GM21528 (cell line): ENCODE measurements around the gene PSMA2.
A peak's percentile ranks its signal among the peaks of the same experiment; 100 is the strongest.

Experiments used
- ATAC-seq: cut with Tn5 transposase; IDR thresholded peaks from one replicate; pipeline ENCODE4 v1.9.1; 2021; ENCODE audit warnings: mild to moderate bottlenecking, moderate library complexity; ENCODE audit not compliant: unreplicated experiment, low FRiP score

PSMA2 gene

DNA sequence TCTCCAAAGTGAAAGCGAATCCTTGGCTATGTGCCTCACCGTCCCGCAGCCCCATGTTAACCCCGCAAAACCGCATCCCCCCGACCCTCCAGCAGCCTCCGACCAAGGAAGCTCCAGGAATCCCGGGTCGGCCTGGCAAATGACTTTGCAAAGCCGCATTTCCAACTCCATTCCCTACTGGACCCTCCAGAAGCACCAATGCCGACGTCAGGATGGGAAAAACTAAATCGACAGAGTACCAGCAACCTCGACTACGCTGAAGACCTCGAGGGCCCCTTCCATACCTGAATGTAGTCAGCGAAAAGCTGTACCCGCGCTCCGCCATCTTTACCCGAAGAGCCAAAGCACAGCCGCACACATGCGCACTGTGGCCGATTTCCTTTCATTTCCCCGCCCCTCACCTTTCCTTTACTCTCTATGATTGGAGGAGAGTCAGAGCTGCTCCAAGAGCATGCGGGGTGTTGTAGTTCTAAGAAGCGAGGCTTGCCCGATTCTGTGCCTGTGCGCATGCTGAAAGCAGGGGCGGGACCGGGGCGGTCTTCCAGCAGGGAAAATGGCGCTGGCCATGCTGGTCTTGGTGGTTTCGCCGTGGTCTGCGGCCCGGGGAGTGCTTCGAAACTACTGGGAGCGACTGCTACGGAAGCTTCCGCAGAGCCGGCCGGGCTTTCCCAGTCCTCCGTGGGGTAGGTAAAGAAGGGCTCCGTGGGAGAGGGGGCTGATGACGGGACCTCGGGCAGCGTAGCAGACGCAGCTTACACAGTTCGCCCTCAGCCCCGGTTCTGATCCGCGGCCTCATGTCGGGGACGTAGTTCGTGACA is at the start of gene PSMA2, which contains the start of gene MRPL32:
PSMA2 (minus strand) TSS at position 341 of the 818 bp plus-strand sequence; CDS start at position 325, 16 bp downstream.
MRPL32 (plus strand) TSS at position 543 of the 818 bp plus-strand sequence; CDS start at position 554, 11 bp downstream.
- peak; percentile 100 for ATAC-seq

DNA sequence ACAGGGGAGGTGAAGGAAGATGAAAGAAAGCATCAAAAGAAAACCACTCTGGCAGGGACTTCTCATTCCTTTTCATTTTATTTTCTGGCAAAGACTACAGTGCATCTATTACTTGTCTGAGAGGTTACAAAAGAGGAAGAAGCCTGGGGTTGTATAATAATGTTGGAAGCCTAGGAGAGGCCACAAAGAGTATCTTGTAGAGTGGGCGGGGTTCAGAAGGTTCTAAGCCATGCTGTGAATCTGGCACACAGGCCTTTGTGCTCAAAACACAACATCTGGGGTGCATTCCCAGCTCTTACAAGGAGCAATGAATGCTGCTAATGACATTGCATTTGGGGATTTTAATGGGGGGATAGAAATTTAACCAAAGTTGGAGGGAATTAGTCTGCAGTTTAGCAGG is 49.6 kb upstream of the PSMA2 start:
- ATAC-seq, result no peak

DNA sequence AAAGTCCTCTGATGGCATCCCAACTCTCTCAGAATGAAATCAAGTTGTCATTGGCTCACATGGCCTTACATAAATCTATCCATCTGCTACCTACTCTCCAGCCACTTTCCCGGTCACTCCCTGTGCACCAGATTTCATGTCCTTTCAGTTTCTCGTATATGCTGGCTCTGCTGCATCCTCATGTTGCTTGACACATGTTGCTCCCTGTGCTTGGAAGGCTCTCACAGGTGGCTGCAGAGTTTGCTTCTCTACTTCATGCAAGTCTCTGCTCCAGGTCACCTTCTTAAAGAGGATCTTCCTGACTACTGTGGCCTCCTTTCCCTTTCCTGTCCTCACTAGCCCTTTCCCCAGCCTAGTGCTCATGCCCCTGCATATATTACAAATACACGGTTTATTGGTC is 48.5 kb upstream of the PSMA2 start:
- ATAC-seq, result no peak

DNA sequence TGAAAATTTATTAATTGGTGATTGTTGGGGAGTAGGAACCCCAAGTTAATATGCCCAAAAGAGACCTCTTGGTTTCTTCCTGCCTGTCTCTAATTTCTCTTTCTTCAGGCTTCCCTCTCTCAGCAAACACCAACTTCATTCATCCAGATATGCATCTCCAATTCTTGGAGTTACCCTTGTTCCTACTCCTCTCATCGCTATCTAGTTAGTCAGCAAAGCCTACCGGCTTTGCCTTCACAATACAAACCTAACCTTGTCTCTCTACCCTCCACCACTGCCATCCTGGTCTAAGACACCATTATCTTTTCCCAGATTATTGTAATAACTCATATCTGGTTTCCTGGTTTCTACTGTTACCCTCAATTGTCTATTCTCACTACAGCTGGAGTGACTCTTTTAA is 48.1 kb upstream of the PSMA2 start:
- no peak for ATAC-seq

DNA sequence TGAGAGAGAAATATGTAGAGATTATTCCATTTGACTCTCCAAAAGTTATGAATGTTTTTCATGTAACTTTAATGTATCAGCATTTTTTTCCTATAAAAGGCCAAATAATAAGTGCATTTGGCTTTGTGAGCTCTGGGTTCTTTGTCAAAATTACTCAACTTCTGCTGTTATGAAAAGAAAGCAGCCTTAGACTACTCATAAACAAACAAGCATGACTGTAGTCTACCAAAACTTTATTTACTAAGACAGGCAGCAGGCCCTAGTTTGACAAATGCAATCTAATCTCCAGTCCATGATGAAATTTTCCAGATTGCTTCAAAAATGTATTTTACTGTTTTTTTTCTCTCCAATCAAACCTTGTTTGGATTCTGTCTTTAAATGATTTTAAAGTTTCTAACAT is 46.5 kb upstream of the PSMA2 start:
- no peak for ATAC-seq

DNA sequence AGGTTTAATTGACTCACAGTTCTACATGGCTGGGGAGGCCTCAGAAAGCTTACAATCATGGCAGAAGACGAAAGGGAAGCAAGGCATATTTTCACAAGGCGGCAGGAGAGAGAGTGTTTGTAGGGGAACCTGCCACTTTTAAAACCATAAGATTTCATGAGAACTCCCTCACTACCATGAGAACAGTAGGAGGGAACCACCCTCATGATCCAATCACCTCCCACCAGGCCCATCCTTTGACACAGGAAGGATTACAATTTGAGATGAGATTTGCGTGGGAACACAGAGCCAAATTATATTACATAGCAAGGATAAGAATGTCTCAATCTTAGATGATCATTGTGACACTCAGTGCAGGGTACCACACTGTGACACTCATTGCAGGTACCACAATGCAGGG is 44.4 kb upstream of the PSMA2 start:
- no peak for ATAC-seq

DNA sequence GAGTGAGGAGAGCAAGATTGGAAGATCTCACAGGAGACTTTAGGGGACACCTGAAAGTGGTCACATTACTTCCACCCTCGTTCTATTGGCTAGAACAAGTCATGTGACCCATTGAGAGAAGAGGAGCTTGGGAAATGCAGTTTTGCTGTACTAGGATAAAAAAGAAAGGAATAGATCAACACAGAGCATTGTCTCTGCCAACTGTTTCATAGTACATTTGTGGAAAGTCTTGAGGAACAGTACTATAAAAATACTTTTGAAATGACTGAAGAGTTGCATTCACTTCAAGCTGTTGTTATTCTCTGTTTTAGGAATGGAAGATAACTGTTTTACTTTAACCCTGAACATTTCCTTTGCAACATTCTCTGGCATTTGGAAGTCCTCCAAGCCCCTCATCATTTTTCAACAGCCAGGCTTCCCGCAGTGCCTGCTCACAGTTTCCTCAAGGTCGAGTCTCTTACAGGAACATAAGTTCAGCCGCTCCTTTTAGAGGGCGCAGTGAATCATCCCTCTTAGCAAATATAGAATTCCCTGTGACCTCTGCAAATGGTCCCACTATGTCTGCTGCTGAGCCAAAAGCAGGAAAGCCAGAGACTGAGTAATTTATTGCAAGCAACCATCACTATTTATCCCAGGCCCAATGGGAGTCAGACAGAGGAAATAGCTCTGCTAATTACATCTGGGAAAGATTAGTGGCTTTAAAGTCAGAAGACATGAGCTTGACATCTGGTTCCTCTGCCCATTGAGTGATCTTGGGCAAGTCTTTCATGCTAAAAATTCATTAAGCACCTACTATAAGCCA is 40.9 kb upstream of the PSMA2 start:
- no peak for ATAC-seq

DNA sequence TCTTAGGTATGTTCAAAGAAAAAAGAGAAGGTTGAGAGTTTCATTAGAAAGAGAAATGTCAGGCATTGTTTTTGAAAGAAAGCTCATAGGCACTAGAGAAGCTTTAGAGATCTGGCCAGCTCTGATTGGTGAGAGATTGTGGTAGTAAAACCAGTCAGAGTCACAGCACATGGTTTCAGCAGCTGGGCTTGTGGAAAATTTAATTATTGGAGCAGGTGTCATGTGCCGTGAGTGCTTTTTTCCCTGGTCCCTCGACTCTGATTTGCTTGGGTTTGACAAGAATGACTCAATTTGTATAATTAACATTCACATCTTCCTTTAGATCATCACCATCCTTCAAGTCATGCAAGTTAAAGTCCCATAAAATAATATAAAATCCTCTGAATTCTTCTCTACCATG is 35.4 kb upstream of the PSMA2 start:
- no peak for ATAC-seq

DNA sequence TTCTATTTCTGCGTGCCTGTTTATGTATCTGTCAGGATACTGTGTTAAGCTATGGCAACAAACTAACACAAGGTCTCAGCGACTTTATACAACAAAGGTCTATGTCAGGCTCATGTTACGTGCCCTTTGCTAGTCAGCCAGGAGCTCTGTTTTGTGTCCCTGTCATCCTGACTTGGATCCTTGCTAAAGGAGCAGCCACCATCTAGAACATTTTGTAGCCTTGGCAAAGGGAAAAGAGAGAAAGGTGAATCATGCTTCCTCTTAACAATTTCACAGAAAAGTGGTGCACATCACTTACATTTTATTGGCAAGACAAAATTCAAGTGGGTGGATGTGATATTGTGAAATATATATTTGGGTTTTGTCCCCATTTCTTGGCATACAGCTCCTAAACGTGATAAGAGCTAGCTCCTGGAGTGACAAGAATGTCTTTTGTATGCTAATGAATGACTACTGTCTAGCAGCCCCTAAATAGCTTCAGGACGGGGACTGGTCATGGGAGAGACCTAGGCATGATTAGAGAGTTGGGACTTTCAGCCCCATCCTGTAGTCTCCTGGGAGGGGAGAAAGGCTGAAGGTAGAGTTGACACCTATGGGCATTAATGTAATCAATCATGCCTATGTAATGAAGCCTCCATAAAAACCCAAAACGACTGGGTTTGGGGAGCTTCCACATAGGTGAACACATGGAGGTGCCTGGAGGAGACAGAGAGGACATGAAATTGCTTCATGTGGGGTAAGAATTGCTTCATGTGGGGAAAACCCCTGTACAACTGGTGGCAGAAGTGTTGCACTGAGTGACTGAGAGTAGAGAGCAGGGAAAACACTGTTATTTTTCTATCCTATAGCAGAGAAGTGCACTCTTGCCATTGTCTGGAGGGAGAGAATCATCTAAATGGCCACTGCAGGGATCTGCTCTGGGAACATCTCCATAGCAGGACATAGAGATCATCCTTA is 33.2 kb upstream of the PSMA2 start:
- no peak for ATAC-seq

DNA sequence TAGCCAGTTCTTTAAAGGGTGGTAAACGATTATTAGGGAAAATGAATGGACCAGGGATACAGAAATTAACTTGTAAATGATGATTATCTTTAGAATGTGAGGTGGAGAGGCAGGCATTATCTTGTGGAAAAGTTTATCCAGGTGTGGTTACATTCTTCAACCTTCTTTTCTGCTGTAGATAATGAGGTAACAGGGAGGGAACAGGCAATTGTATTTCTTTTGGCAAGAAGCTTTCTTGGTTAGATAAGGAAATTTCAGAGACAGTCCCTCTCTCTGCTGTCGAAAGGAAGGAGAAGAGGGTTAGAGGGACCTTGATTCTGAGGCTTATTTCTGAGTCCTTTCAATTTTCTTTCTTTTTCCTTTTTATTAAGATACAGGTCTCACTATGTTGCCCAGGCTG is 32.3 kb upstream of the PSMA2 start:
- ATAC-seq, result no peak

DNA sequence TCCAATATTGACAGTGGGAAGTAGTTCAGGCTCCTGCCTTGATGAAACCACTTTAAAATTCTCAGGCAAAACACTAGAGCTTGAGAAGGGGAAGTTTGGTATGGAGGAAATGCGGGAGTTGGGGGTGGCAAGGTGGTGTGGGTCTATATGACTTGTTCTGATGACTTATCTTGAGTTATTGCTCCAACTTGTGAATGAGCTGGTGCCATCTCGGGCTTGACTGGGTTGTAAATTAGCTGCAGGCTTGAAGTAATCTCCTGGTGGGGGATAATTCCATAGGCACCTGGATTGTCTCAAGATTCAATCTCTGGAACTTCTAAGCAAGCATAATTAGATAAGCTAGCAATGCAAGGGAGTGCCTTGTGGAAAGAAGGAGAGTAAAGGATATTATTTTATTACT is 29.2 kb upstream of the PSMA2 start:
- no peak for ATAC-seq

DNA sequence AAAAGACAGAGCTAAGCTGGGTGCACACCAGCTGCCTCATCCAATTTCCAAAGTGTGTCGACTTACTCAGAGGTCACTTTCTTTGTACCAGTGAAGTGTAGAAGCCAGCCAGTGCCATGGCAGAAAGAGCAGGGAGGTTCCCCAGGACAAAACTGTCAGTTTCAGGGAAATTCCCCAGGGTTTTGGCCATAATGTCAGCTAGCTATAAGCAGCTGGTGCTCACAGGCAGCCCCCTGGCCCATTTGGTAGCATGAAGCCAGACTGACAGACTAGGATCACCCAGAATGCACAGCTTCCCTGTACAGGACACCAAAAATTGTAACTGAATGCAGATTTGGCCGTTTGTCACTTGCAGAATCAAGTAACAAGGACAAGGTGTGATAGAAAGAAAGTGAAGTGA is 28.8 kb upstream of the PSMA2 start:
- ATAC-seq, result no peak

DNA sequence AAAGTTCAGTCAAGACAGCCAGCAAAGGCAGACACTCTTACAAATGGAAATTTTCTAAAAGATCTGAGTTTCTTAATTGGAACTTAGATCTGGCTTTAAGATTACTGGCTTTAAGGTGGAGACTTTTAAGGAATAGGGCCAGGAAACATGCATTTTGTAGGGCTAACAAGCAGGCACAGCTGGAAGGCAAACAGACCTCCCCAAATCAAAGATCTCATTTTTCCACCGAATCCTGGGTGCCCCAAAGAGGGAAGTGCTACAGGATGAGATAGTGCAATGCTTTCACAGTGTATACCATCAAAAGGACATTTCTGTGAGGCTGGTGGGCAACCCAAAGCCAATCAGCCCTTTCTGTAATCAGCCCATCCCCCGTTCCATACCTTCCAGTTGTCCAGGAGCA is 27.6 kb upstream of the PSMA2 start:
- ATAC-seq, result no peak

DNA sequence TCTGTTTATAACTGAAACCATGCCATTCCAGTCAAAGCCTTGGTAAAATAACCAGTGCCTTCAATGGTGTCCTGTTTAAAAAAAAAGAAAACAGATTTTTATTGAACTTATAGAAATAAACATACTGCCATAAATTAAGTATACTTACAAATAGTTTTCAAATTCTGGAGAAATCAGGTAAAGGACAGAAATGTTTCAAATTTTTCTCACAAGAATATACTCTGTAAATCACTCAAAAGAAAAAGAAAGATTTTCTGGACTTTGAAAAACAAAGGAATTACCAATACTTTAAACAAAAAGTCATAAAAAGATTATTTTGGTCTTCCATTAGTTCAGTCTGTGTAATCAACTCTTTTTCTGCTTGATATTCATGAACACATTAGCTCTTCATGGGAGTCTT is 24.1 kb upstream of the PSMA2 start:
- no peak for ATAC-seq

DNA sequence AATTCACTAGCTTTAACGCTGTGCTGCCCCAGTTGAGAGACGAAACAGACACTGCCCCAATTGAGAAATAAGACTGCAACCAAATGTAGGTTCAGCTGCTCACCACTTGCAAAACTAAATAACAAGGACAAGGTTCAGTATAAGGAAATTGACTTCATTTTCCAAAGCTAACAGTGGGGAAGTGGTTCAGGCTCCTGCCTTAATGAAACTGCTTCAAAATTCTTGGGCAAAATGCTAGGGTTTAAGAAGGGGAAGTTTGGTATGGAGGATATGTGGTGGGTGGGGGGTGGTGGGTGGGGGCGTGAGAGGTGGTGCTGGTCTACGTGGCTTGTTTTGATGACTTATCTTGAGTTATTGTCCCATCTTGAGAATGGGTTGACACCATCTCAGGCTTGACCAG is 22.0 kb upstream of the PSMA2 start:
- no peak for ATAC-seq

DNA sequence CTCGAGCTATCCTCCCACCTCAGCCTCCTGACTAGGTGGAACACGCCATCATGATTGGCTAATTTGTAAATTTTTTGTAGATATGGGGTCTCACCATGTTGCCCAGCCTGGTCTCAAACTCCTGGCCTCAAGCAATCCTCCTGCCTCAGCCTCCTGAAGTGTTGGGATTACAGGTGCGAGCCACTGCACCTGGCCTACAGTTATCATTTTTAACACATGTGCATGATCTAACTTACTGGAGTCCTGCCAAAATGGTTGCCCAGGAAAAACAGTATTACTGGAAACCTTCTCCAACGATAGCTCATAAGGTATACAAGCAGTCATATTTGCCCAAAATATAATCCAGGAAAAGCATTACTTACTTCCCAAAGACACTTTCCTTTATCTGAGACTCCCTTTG is 20.4 kb upstream of the PSMA2 start:
- ATAC-seq, result no peak

DNA sequence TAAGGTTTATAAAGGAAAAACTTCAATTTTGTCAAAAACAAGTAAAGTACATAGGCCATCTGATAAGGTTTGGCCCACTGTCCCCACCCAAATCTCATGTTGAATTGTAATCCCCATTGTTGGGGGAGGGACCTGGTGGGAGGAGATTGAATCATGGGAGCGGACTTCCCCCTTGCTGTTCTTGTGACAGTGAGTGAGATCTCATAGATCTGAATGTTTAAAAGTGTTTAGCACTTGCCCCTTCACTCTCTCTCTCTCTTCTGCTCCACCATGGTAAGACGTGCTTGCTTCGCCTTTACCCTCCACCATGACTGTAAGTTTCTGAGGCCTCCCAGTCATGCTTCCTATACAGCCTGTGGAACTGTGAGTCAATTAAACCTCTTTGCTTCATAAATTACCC is 18.4 kb upstream of the PSMA2 start:
- no peak for ATAC-seq

DNA sequence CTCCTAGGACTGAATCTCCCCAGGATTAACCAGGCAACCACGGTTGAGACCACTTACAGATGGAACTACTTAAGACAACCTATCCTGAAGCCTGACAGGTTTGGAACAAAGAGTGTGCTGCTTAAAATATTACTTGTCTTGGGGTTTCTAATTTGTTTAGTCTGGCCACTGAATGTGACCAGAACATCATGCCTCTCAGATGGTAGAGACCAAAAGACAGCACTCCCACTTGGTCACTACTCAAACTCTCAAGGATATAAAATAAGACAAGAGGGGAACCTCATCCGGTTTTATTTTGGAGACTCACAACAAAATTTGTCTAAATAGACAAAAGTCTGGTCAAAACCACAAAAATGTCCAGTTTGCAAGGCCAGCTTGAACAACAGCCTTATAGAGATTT is 15.5 kb upstream of the PSMA2 start:
- ATAC-seq, result no peak

DNA sequence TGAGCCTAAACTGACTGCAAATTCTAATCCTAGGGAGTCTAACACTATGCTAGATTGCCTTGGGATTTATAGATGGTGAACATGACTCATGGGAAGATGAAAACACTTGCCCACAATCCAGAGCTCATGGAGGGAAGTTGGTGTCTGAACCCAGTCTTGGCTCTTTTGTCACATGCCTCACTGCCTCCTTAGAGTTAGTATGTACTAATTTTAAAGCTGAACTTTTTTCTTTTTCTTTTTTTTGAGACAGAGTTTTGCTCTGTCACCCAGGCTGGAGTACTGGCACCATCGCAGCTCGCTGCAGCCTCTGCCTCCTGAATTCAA is 14.6 kb upstream of the PSMA2 start:
- ATAC-seq, result no peak

DNA sequence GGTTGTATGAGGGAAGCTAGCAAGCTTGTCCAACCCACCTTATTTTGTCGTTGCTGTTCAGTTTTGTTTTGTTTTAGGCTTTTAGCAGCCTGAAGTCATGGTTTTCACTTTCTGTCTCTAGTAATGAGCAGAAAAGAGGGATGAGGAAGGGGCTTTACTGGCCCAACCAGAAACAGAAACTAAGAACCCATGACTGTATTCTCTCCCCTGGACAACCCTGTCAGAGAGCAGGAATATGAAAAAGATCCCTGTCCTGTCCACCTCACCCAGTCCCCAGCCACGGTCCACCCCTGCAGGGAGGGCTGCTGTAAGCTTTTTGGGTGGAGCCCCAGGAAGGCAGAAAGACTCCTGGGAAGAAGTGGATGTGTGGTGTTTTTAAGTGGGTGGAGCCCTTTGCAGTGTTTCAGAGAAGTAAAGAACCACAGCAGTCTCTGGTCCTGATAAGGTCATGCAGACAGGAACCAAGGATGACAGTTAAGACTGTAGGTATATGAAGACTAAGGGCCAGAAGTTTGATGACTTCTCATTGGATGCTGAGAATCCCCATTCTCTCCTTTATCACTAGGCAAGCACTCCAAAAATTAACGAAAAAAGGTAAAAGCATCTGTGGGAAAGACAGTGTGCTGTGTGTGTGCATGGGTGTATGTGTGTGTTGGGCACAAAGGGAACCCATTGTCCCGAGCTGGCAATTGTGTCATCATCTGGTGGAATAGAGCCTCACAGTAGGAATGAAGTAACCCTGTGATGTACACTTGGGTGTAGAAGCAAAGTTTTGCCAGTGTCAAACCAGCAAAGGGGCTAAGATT is 14.1 kb upstream of the PSMA2 start:
- ATAC-seq, result peak; percentile 69
